Hepatocyte (in vitro differentiated cells): Measurements from ENCODE around the gene DPYD. TPM values are rescaled to one million over a fixed set of nuclear protein-coding genes. Genes with fewer than 3 reads are reported as not detected.
"Not testable (repeated sequence)": the region's sequence is repeated elsewhere in the genome, so short reads cannot be mapped to it uniquely, and the experiment has no call there.

Experiments
- DNase-seq: peaks from one replicate; pipeline ENCODE4 v3.0.0-alpha.2; 2016; ENCODE audit warnings: low spot score
- H2AFZ ChIP-seq: fragments of 200-600 bp; sonication (generic); 2 replicates; pipeline ENCODE4 v1.6.0; 2016; ENCODE audit warnings: antibody characterized with exemption, mild to moderate bottlenecking
- H3K27ac ChIP-seq: fragments of 200-600 bp; sonication (generic); 2 replicates; pipeline ENCODE4 v1.5.1; 2016; ENCODE audit warnings: mild to moderate bottlenecking
- H3K27me3 ChIP-seq: fragments of 200-600 bp; sonication (generic); 2 replicates; pipeline ENCODE4 v1.6.1; 2016
- H3K36me3 ChIP-seq: fragments of 200-600 bp; sonication (generic); replicated peaks from 2 replicates; pipeline ENCODE4 v1.5.1; 2016; ENCODE audit warnings: low read depth; ENCODE audit not compliant: insufficient read depth
- H3K4me1 ChIP-seq: fragments of 200-600 bp; sonication (generic); 2 replicates; pipeline ENCODE4 v1.5.1; 2016; ENCODE audit warnings: mild to moderate bottlenecking, moderate library complexity; ENCODE audit not compliant: insufficient read depth
- H3K4me2 ChIP-seq: fragments of 200-600 bp; sonication (generic); 2 replicates; pipeline ENCODE4 v1.6.0; 2016
- H3K4me3 ChIP-seq: fragments of 200-600 bp; sonication (generic); 2 replicates; pipeline ENCODE4 v1.5.1; 2016; ENCODE audit warnings: mild to moderate bottlenecking
- H3K79me2 ChIP-seq: fragments of 200-600 bp; sonication (generic); 2 replicates; pipeline ENCODE4 v1.6.0; 2017; ENCODE audit warnings: mild to moderate bottlenecking
- H3K9me2 ChIP-seq: fragments of 200-600 bp; sonication (generic); replicated peaks from 2 replicates; pipeline ENCODE4 v1.6.0; 2017; ENCODE audit warnings: mild to moderate bottlenecking; ENCODE audit not compliant: insufficient read depth
- H3K9me3 ChIP-seq: fragments of 200-600 bp; sonication (generic); 2 replicates; pipeline ENCODE4 v1.5.1; 2016; ENCODE audit warnings: low read depth, mild to moderate bottlenecking
- H4K20me1 ChIP-seq: fragments of 200-600 bp; sonication (generic); 2 replicates; pipeline ENCODE4 v1.6.0; 2016; ENCODE audit warnings: mild to moderate bottlenecking; ENCODE audit not compliant: insufficient read depth, poor library complexity, severe bottlenecking
- CTCF ChIP-seq: fragments of 200-600 bp; sonication (generic); IDR thresholded peaks from 2 replicates; pipeline ENCODE4 v1.5.1; 2016; ENCODE audit warnings: antibody characterized with exemption, mild to moderate bottlenecking; ENCODE audit not compliant: poor library complexity
- EZH2 ChIP-seq: fragments of 200-600 bp; sonication (generic); IDR thresholded peaks from 2 replicates; pipeline ENCODE4 v1.6.1; 2016; ENCODE audit warnings: antibody characterized with exemption, mild to moderate bottlenecking, borderline replicate concordance
- EZH2phosphoT487 ChIP-seq: fragments of 200-600 bp; sonication (generic); IDR thresholded peaks from one replicate; pipeline ENCODE4 v1.6.1; 2018; ENCODE audit warnings: antibody characterized with exemption, mild to moderate bottlenecking, low read depth, moderate library complexity; ENCODE audit not compliant: unreplicated experiment, severe bottlenecking
- WGBS: methylation state at CpG from one replicate; pipeline ENCODE4 v1.1.6; 2016; ENCODE audit warnings: low lambda C conversion rate; ENCODE audit errors: missing lambda C conversion rate; 5-methylcytosine and 5-hydroxymethylcytosine counted together
- polyA plus RNA-seq: library from polyadenylated mRNA; unstranded; fragments of >200 nt; fragmentation: Nextera tagmentation; extraction: Ambion mirVana; gene quantifications from 2 replicates; pipeline ENCODE4 v1.2.1, GENCODE V29; 2016
- total RNA-seq: library from RNA; depleted of rRNA; stranded (reverse); fragments of >200 nt; gene quantifications from 2 replicates; pipeline ENCODE4 v1.2.3, GENCODE V29; 2014

DPYD gene
- total and polyA plus RNA-seq, 2 experiments from 2014 or later, result 7.5 to 21.8 TPM

GRCh38 chr1:97352936-97353382, 567.9 kb downstream of the DPYD start:
- TF ChIP-seq CTCF, result no peak
- no peak for TF ChIP-seq EZH2phosphoT487
- no peak for TF ChIP-seq EZH2
- Histone ChIP-seq H3K4me3 (no peak overlapping the region), H3K4me1 (no peaks in the 10 kb centered on the region), H3K9me2 (no peaks in the 10 kb centered on the region), H3K9me3 (no peaks in the 10 kb centered on the region), H3K36me3 (no peaks in the 10 kb centered on the region), H3K79me2 (no peaks in the 10 kb centered on the region), H3K27me3 (no peaks in the 10 kb centered on the region), H3K4me2 (no peak overlapping the region), H2AFZ (no peak overlapping the region), H3K27ac (no peak overlapping the region), H4K20me1 (no peaks in the 10 kb centered on the region)
- WGBS, result 79% methylated on average over 4 of the region's 4 CpGs
- no peak for DNase-seq

GRCh38 chr1:97351846-97352245, 569.0 kb downstream of the DPYD start:
- H3K9me3 ChIP-seq, result no peaks in the 10 kb centered on the region
- H3K9me2 ChIP-seq, result no peaks in the 10 kb centered on the region
- H3K27ac ChIP-seq, result no peak overlapping the region
- no peak overlapping the region for H2AFZ ChIP-seq
- no peaks in the 10 kb centered on the region for H3K27me3 ChIP-seq
- 96% methylated on average over 2 of the region's 2 CpGs for WGBS
- no peaks in the 10 kb centered on the region for H3K79me2 ChIP-seq
- TF ChIP-seq EZH2phosphoT487, result no peak
- no peak for TF ChIP-seq EZH2
- no peak for TF ChIP-seq CTCF
- no peak overlapping the region for H3K4me3 ChIP-seq
- no peak overlapping the region for H3K4me2 ChIP-seq
- H4K20me1 ChIP-seq, result no peaks in the 10 kb centered on the region
- H3K36me3 ChIP-seq, result no peaks in the 10 kb centered on the region
- H3K4me1 ChIP-seq, result no peaks in the 10 kb centered on the region
- no peak for DNase-seq

- H2AFZ ChIP-seq, result no peak overlapping the region
- TF ChIP-seq EZH2phosphoT487, result no peak
- H3K4me1 ChIP-seq, result no peaks in the 10 kb centered on the region
- no peaks in the 10 kb centered on the region for H3K9me2 ChIP-seq
- no peak overlapping the region for H3K27ac ChIP-seq
- no peak overlapping the region for H3K4me2 ChIP-seq
- WGBS, result 59% methylated on average over 2 of the region's 2 CpGs
- no peaks in the 10 kb centered on the region for H3K9me3 ChIP-seq
- H3K79me2 ChIP-seq, result no peaks in the 10 kb centered on the region
- no peak overlapping the region for H3K4me3 ChIP-seq
- DNase-seq, result no peak
- no peaks in the 10 kb centered on the region for H3K36me3 ChIP-seq
- no peaks in the 10 kb centered on the region for H3K27me3 ChIP-seq
- no peaks in the 10 kb centered on the region for H4K20me1 ChIP-seq
Observed at GRCh38 chr1:97350662-97351061, 570.2 kb downstream of the DPYD start.

GRCh38 chr1:97350241-97350640, 570.6 kb downstream of the DPYD start:
- no peak for TF ChIP-seq CTCF
- no peak overlapping the region for H2AFZ ChIP-seq
- no peak overlapping the region for H3K27ac ChIP-seq
- no peak overlapping the region for H3K4me2 ChIP-seq
- H4K20me1 ChIP-seq, result no peaks in the 10 kb centered on the region
- H3K4me3 ChIP-seq, result no peak overlapping the region
- H3K27me3 ChIP-seq, result no peaks in the 10 kb centered on the region
- no peaks in the 10 kb centered on the region for H3K36me3 ChIP-seq
- H3K79me2 ChIP-seq, result no peaks in the 10 kb centered on the region
- H3K9me3 ChIP-seq, result no peaks in the 10 kb centered on the region
- no peaks in the 10 kb centered on the region for H3K4me1 ChIP-seq
- H3K9me2 ChIP-seq, result no peaks in the 10 kb centered on the region
- DNase-seq, result no peak

- H4K20me1 ChIP-seq, H3K9me2 ChIP-seq, DNase-seq, H3K4me1 ChIP-seq, H3K79me2 ChIP-seq, H3K27me3 ChIP-seq, H3K9me3 ChIP-seq, H3K4me2 ChIP-seq, H3K27ac ChIP-seq, H2AFZ ChIP-seq, H3K4me3 ChIP-seq, H3K36me3 ChIP-seq: not testable (repeated sequence)
- WGBS, result 82% methylated on average over 1 of the region's 1 CpG
Observed at GRCh38 chr1:97349794-97350193, 571.0 kb downstream of the DPYD start.
